A549 (cell line): ENCODE results near the gene NOX3. TPM values are rescaled to one million over a fixed set of nuclear protein-coding genes. Genes with fewer than 3 reads are reported as not detected.

Source experiments
- ATAC-seq, 2 experiments: fragments of 200-7000 bp in 1 of 2; fragments of >200 bp in 1 of 2; cut with Nextera tagmentation in 1 of 2; cut with Tn5 transposase in 1 of 2; 3 replicates each; pipeline versions ENCODE4 v1.8.0 to v1.9.1; 2018 to 2020; ENCODE audit warnings: mild to moderate bottlenecking in 1 of 2, moderate library complexity in 1 of 2
- CTCF ChIA-PET: fragments of 300-600 bp; sonication (Branson Sonifier 250); formaldehyde crosslinking; extraction: SDS; loops from one replicate; lab custom pipeline; 2021; ENCODE audit warnings: antibody characterized with exemption, inconsistent platforms; lab: Yijun Ruan, JAX
- POLR2A ChIA-PET: fragments of 350-600 bp; formaldehyde crosslinking; extraction: SDS; loops from one replicate; lab custom pipeline; 2021; ENCODE audit warnings: antibody characterized with exemption, inconsistent platforms; lab: Yijun Ruan, JAX
- DNase-seq, 2 experiments: peaks; one replicate each; pipeline versions ENCODE4 v3.0.0 to v3.0.0-alpha.2; 2011 to 2016; ENCODE audit warnings: low read depth in 1 of 2, low spot score in 1 of 2
- FAIRE-seq: peaks from 2 replicates; lab custom pipeline; 2011; peaks lifted over from hg19 to GRCh38; lab: Jason Lieb, UNC
- H3K27ac ChIP-seq, 2 experiments: fragments of >200 bp; sonication (Bioruptor Twin); formaldehyde crosslinking; 3 replicates each; pipeline ENCODE4 v1.5.1; 2016 to 2017
- H3K4me1 ChIP-seq: fragments of >200 bp; sonication (Bioruptor Twin); formaldehyde crosslinking; 3 replicates; pipeline ENCODE4 v1.6.1; 2016
- H3K4me2 ChIP-seq: fragments of >200 bp; sonication (Bioruptor Twin); formaldehyde crosslinking; 3 replicates; pipeline ENCODE4 v1.6.1; 2016
- H3K4me3 ChIP-seq: fragments of >200 bp; sonication (Bioruptor Twin); formaldehyde crosslinking; 3 replicates; pipeline ENCODE4 v1.5.1; 2016
- H3K9me3 ChIP-seq: fragments of >200 bp; sonication (Bioruptor Twin); formaldehyde crosslinking; 3 replicates; pipeline ENCODE4 v1.6.1; 2016
- BCL3 ChIP-seq: fragments of >200 bp; sonication (Bioruptor Twin); formaldehyde crosslinking; IDR thresholded peaks from 3 replicates; pipeline ENCODE4 v1.6.1; 2016
- CBX2 ChIP-seq: fragments of 200-600 bp; sonication (generic); IDR thresholded peaks from 2 replicates; pipeline ENCODE4 v1.6.1; 2016; ENCODE audit warnings: low read depth, mild to moderate bottlenecking, borderline replicate concordance
- CEBPB ChIP-seq, 2 experiments: fragments of >200 bp in 1 of 2; sonication (Bioruptor Twin) in 1 of 2; formaldehyde crosslinking in 1 of 2; IDR thresholded peaks; 2 replicates each; pipeline ENCODE4 v1.6.1; 2012 to 2016
- CHD2 ChIP-seq: fragments of 150-350 bp; IDR thresholded peaks from 2 replicates; pipeline ENCODE4 v1.6.1; 2014; ENCODE audit warnings: low read length; ENCODE audit not compliant: partially characterized antibody
- CTCF ChIP-seq: fragments of >200 bp; sonication (Bioruptor Twin); formaldehyde crosslinking; IDR thresholded peaks from 3 replicates; pipeline ENCODE4 v1.5.1; 2016
- ELK1 ChIP-seq: fragments of 150-350 bp; IDR thresholded peaks from 2 replicates; pipeline ENCODE4 v1.6.1; 2014; ENCODE audit warnings: low read depth, mild to moderate bottlenecking, low read length
- FOSB ChIP-seq: fragments of 250-450 bp; sonication (Bioruptor Pico); IDR thresholded peaks from 2 replicates; pipeline ENCODE4 v1.5.0; 2020; ENCODE audit warnings: mild to moderate bottlenecking, moderate library complexity
- GATA3 ChIP-seq: IDR thresholded peaks from 2 replicates; pipeline ENCODE4 v1.6.1; 2012; ENCODE audit warnings: borderline replicate concordance
- HOXB13 ChIP-seq: fragments of 250-450 bp; sonication (Bioruptor Pico); IDR thresholded peaks from 2 replicates; pipeline ENCODE4 v1.5.0; 2020; ENCODE audit warnings: low read depth, mild to moderate bottlenecking, moderate library complexity
- HOXB5 ChIP-seq: fragments of 250-450 bp; sonication (Bioruptor Pico); IDR thresholded peaks from 2 replicates; pipeline ENCODE4 v1.5.0; 2020; ENCODE audit warnings: mild to moderate bottlenecking, moderate library complexity
- JUNB ChIP-seq: fragments of >200 bp; sonication (Bioruptor Twin); formaldehyde crosslinking; IDR thresholded peaks from 2 replicates; pipeline ENCODE4 v1.6.1; 2016
- KDM5A ChIP-seq: fragments of 200-600 bp; sonication (generic); IDR thresholded peaks from 2 replicates; pipeline ENCODE4 v1.6.1; 2016; ENCODE audit warnings: antibody characterized with exemption, mild to moderate bottlenecking
- MAZ ChIP-seq: fragments of 150-350 bp; IDR thresholded peaks from 2 replicates; pipeline ENCODE4 v1.6.1; 2014; ENCODE audit warnings: antibody characterized with exemption, low read depth, low read length, borderline replicate concordance
- NFE2L2 ChIP-seq: fragments of 150-350 bp; conservative IDR thresholded peaks from 2 replicates; pipeline ENCODE4 v1.6.1; 2014; ENCODE audit warnings: low read length
- NPAS2 ChIP-seq: fragments of 250-450 bp; sonication (Bioruptor Pico); IDR thresholded peaks from 2 replicates; pipeline ENCODE4 v1.8.0; 2022; ENCODE audit warnings: mild to moderate bottlenecking, moderate library complexity, borderline replicate concordance
- PBX3 ChIP-seq: IDR thresholded peaks from 2 replicates; pipeline ENCODE4 v1.6.1; 2012
- REST ChIP-seq: fragments of 200-600 bp; sonication (generic); IDR thresholded peaks from 2 replicates; pipeline ENCODE4 v1.6.1; 2016; ENCODE audit warnings: antibody characterized with exemption, mild to moderate bottlenecking, moderate library complexity
- SMC3 ChIP-seq: fragments of >200 bp; sonication (Bioruptor Twin); formaldehyde crosslinking; IDR thresholded peaks from 3 replicates; pipeline ENCODE4 v1.6.1; 2018; ENCODE audit warnings: inconsistent platforms
- SREBF2 ChIP-seq: fragments of 450-650 bp; IDR thresholded peaks from 2 replicates; pipeline ENCODE4 v1.6.1; 2014; ENCODE audit warnings: mild to moderate bottlenecking, moderate library complexity
- TFCP2L1 ChIP-seq: fragments of 250-450 bp; sonication (Bioruptor Pico); IDR thresholded peaks from 2 replicates; pipeline ENCODE4 v1.5.0; 2021; ENCODE audit warnings: mild to moderate bottlenecking
- ZC3H11A ChIP-seq: fragments of 450-650 bp; IDR thresholded peaks from 2 replicates; pipeline ENCODE4 v1.6.1; 2014; ENCODE audit warnings: antibody characterized with exemption, mild to moderate bottlenecking
- ZNF302 ChIP-seq: fragments of 250-450 bp; sonication (Bioruptor Pico); IDR thresholded peaks from 2 replicates; pipeline ENCODE4 v1.9.0; 2021; ENCODE audit warnings: inconsistent platforms, mild to moderate bottlenecking, moderate library complexity
- WGBS: methylation state at CpG from one replicate; pipeline ENCODE4 v1.1.6; 2017; ENCODE audit errors: missing lambda C conversion rate; 5-methylcytosine and 5-hydroxymethylcytosine counted together
- polyA plus RNA-seq, 4 experiments: library from polyadenylated mRNA; depleted of rRNA in 3 of 4; stranded (reverse); fragments of >200 nt; fragmentation: RNase III in 1 of 4; extraction: RNeasy Plus Mini Kit Qiagen cat#74134 plus additional on column Dnase treatment in 1 of 4; gene quantifications; 2 replicates in 3 of 4; 3 replicates in 1 of 4; pipeline ENCODE4 v1.2.3, GENCODE V29; 2011 to 2017

NOX3 gene
- polyA plus RNA-seq, 2 of the 4 experiments (the other 2 are of a cell fraction), result not detected

- TF ChIP-seq REST (no peak), CBX2 (no peak)
- TF ChIP-seq, all 56 proteins: peak for 0
These were observed 79.8 kb downstream of the NOX3 start (continued) for GRCh38 chr6:155375801-155376200.

GRCh38 chr6:155374681-155375080 lies 81.0 kb downstream of the NOX3 start:
- Histone ChIP-seq H3K4me1 (peaks cover 5% of the 10 kb centered on the region; the same call in 2 of the 3 replicates), H3K9me3 (no peaks in the 10 kb centered on the region), H3K4me3 (no peak overlapping the region), H3K27ac (no peak overlapping the region), H3K4me2 (no peak overlapping the region)
- ChIA-PET CTCF (no interaction called here), POLR2A (no interaction called here)
- ATAC-seq (no peak), FAIRE-seq (no peak), DNase-seq (no peak)
- 54% methylated on average over 2 of the region's 2 CpGs for WGBS
- TF ChIP-seq TFCP2L1 (no peak), CHD2 (no peak), ZNF302 (CRISPR knock-in tag) (no peak), PBX3 (no peak), MAZ (no peak), HOXB5 (CRISPR knock-in tag) (no peak), NPAS2 (no peak), GATA3 (no peak), NFE2L2 (no peak), KDM5A (no peak), SMC3 (no peak), CEBPB (IDR thresholded peaks at IDR 0.05) (no peak), FOSB (no peak), HOXB13 (no peak), ELK1 (no peak), SREBF2 (no peak), ZC3H11A (no peak), CTCF (no peak), JUNB (no peak), BCL3 (no peak)
